NCI-H226 (cell line): ENCODE measurements around the gene ANAPC2.

Experiments
- DNase-seq: peaks from one replicate; pipeline ENCODE4 v3.0.0-alpha.2; 2015

The ANAPC2 gene

DNA sequence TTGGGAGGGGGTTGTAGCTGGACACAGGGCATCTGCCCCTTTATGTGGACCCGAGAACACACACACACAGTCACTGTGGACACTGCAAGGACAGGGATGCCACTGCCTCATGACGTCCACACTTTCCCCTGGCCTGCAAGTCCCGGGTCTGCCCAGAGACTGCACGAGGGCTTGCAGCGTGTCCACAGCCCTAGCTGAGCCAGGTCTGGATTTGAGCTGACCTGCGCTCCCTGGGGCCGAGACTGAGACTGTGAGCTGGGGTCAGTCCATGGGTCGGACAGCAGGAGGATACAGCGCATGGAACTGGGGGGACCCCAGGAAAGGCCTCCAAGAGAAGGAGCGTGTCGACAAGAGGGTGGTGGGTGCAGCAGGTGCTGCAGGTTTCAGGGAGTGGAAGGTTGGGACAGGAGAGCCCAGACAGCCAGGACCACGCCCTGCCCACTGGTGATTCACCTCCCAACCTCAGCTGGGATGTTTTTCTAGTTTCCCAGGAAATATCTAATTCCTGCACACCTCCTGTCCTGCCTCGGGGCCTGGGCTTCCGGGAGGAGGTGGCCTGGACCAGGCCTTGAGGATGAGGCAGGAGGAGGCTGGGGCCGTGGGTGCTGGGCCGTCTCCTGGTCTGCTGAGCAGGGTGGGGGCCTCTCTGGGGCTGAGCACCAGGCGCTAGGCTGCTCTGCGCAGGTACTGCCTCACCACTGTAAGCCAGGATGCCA is 38.1 kb upstream of the ANAPC2 start:
- peak; percentile 81 for DNase-seq

GRCh38 chr9:137225699-137226331 is 37.5 kb upstream of the ANAPC2 start:
- no peak for DNase-seq

- DNase-seq, result no peak
These were observed 36.7 kb upstream of the ANAPC2 start, which contains the start of gene CYSRT1 for GRCh38 chr9:137224830-137225694. TSS of gene CYSRT1 (plus strand) at chr9:137225174. CDS start at chr9:137225622, 448 bp downstream.

DNA sequence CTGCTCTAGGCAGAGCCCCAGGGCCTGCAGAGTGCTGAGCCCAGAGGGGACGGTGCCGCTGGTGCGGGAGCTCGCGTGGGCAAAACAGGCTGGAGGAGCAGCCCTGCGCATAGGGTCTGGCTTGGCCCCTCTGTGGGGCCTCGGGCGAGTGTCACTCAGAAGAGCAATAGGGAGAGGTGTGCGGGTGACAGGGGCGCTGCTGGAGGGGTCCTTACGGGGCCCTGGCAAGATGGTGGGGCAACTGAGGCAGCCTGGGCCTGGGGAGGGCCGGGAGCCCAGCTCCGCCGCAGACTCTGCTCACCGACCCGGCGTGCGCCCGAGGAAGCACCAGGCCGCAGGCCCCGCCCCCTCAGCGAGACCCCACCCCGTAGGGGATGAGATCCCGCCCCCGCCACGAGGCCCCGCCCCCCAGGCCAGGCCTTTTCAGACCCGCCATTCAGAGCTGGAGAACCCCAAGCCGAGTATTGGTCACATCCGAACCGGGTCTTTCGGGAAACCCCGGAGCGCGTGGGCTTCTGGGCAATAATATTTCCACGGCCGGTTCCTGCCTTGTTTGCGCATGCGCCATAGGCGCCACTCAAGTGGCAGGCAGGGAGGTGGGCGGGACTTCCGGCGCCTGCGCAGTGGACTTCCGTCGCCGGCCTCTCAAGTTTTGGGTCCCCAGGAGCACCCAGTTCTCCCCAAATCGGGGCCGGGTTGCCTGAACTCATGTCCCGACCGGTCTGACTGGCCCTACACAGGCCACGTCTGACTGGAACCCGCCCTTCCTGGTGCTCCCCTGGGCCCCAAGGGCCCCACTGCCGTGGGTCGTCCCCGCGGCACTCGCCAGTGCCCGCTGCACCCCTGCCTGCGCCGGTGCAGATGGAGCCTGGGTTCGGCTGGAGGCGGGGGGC is 35.0 kb upstream of the ANAPC2 start:
- DNase-seq, result peak; percentile 94

DNA sequence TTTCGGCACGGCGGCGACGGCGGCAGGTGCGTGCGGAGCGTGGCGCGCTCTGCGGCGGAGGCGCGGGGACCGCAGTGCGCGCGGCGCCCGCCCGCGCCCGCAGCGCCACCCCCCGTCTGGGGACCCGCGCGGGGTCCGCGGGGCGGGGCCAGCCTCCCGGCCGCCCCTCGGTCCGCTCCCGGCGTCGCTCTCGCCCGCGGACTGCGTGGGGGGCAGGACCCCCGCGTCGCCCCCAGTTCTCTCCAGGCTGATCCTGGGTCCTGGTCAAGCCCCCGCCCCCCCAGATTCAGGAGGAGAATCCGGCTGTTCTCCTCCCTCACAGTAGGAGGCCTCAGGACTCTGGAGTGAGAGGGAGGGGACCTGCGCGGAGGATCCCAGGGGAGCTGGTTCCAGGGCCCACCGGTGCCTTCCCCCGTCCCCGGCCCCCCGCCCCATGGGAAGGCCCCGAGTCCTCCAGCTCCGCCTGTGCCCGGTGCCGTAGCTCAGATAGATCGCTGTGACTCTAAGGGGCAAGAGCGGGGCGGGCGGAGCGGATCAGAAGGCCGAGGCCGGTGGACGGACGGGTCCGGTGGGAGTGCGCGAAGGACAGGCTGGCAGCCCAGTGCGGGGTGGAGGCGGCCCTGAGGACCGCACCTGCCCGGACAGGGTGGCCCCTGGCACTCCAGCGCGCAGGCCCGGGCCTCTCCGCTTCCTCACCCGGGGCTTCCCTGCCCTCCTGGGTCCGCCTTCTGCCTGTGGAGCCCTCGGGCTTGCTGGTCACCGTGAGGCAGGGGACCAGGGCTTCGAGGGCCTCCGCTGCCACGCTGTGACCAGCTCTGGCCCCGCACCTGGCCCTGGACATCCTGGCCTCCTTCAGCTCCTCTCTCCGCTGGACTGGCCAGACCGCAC is 34.1 kb upstream of the ANAPC2 start, which contains the start of gene RNF208:
RNF208 (minus strand) TSS at position 51 of the 888 bp plus-strand sequence. CDS start 1,028 bp downstream, outside the sequence.
- no peak for DNase-seq

- no peak for DNase-seq
These were observed 33.2 kb upstream of the ANAPC2 start for GRCh38 chr9:137221506-137222111.

- no peak for DNase-seq
These were observed 32.7 kb upstream of the ANAPC2 start for GRCh38 chr9:137221095-137221505.

GRCh38 chr9:137220317-137221094 is 32.1 kb upstream of the ANAPC2 start:
- no peak for DNase-seq

DNA sequence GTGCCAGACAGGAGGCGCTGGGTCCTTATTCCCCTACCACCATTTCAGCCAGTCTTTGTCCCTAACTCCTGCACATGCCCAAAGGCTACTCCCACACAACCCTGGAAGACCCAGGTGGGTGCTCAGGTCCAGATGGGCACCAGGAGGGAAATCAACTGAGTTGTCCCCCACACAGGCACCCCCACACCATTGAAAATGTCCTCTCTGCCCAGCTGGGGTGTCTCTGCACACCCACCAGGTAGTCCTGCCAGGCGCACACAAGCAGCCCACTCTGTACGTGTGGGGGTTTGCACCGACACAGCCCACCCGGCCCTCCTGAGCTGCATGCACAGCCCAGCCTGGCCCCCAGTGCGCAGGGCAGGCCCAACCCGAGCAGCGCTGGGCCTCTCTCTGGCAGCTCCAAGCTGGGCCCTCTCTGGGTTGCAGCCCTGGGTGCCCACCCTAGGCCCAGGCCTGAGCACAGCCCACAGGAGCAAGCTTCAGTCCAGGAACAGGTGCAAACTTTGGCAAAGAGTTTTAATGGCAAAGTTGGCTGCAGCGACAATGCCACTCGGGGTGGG is 31.5 kb upstream of the ANAPC2 start:
- DNase-seq, result no peak

DNA sequence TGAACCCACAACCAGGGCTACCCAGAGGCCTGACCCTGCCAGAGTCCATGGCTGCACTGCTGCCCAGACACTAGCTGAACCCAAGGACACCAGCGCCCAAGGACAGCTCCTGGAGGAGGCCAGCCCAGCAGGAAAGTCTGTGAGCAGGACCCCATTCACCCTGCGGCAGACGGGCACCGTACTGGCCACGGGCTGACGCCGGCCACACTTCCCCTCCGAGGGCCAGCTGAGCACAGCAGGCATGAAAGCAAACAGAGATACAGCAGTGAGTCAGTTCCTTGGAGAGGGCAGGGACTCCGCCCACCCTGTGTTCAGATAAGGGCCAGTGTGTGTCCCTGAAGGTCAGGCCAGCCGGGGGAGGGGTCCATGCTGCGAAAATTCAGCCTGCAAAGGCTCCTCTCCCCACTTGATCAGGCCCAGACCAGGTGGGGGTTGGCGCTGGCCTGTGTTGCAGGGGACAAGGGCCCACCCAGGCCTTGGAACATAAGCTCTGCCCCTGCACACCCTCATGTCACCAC is 30.5 kb upstream of the ANAPC2 start:
- peak; percentile 70 for DNase-seq

- DNase-seq, result no peak
These were observed 29.9 kb upstream of the ANAPC2 start for GRCh38 chr9:137218212-137218753.

DNA sequence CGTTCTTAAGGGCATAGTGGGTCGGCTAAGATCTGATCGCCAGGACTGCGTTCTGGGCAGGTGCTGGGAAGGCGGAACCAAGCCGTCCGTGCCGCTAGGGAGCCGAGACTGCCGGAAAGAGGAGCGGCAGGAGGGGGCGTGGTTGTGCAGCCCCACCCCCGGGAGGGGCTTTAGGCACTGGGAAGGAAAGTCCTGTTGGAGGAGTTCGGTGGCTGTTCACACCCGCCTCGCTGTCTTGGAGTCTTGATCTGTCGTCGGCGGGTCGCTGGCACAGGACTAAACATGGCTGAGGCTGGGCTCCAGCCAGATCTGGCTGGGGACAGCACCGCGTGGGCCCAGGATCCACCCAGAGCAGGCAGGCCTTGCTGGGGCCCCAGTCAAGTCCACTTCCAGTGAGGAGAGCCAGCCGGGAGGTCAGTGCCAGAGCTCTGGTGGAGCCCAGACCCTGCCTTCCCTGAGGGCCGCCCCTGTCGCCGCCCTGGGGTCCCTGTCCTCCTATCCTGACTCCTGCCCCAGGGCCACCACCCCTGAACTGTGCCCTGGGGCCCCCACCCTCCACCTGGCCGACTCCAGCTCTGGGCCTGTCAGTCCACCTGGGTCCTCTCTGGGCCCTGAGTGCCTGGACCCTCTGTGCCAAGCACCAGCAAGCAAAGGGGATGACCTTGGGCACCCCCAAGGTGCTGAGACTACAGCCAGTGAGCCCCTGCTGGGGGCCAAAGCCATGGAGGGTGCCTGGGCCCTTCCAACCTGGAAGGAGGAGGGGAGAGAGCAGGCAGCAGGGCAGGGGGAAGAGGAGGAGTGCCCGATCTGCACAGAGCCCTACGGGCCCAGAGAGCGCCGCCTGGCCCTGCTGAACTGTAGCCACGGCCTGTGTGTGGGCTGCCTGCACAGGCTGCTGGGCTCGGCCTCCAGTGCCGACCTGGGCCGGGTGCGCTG is 29.2 kb upstream of the ANAPC2 start:
- peak; percentile 77 for DNase-seq

GRCh38 chr9:137216188-137216965 is 28.0 kb upstream of the ANAPC2 start:
- peak; percentile 31 for DNase-seq

DNA sequence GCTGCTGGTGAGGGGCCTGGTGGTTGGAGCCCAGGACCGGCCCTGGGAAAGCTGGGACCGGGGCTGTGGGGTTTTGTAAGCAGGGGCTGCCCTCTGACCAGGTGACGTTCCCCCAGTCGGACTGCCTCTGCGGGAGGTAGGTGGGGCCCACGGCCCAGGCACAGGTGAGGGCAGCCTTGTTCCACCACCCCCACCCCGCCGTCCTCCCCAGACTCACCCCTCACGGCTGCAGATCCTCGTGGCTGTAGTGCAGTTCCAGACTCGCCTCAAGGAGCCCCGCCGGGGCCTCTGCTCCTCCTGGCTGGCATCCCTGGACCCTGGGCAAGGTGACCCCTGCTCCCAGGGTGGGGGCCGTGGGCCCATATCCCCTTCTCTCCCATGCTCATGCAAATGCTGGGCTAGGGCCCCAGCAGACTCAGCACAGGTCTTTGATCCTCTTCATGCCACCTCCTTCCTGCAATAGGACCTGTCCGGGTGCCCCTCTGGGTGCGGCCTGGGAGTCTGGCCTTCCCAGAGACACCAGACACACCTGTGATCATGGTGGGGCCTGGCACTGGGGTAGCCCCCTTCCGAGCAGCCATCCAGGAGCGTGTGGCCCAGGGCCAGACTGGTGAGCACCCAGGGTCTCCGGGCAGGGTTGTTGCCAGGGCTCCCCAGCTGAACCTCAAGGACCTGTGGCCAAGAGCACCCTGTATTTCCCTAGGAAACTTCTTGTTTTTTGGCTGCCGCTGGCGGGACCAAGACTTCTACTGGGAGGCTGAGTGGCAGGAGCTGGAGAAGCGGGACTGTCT is 27.0 kb upstream of the ANAPC2 start:
- DNase-seq, result no peak

DNA sequence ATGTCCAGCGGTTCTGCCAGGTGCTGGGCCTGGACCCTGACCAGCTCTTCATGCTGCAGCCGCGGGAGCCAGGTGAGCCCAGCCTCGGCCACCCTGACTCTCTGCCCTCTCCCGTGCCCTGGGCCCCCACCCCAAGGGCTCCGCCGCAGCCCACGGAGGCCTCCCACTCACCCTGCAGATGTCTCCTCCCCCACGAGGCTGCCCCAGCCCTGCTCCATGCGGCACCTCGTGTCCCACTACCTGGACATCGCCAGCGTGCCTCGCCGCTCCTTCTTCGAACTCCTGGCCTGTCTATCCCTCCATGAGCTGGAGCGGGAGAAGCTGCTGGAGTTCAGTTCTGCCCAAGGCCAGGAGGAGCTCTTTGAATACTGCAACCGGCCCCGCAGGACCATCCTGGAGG is 26.3 kb upstream of the ANAPC2 start:
- DNase-seq, result no peak
